Activated CD4-positive, alpha-beta T cell treated with anti-CD3 and anti-CD28 coated beads for 36 hours (primary cell): ENCODE measurements around the gene ZNF385D. TPM values are rescaled to one million over a fixed set of nuclear protein-coding genes. Genes with fewer than 3 reads are reported as not detected.

ENCODE experiments used
- ATAC-seq: fragments of 200-7000 bp; cut with Tn5 transposase; one replicate; pipeline ENCODE4 v1.10.0; 2021; ENCODE audit warnings: mild to moderate bottlenecking, moderate library complexity
- CTCF ChIA-PET: fragments of 350-600 bp; sonication (Branson Sonifier 250); formaldehyde crosslinking; loops from one replicate; lab custom pipeline; 2021; ENCODE audit warnings: antibody characterized with exemption; lab: Charles Lee
- POLR2A ChIA-PET: fragments of 350-600 bp; sonication (Branson Sonifier 250); formaldehyde crosslinking; loops from one replicate; lab custom pipeline; 2021; ENCODE audit warnings: antibody characterized with exemption, inconsistent platforms; lab: Charles Lee
- DNase-seq: peaks from one replicate; pipeline ENCODE4 v3.0.0-alpha.2; 2020
- H3K27ac Mint-ChIP-seq: one replicate; pipeline ENCODE4 v1.8.0; 2021; ENCODE audit warnings: mixed read lengths
- H3K27me3 Mint-ChIP-seq: one replicate; pipeline ENCODE4 v1.8.0; 2021; ENCODE audit warnings: mixed read lengths
- H3K36me3 Mint-ChIP-seq: one replicate; pipeline ENCODE4 v1.8.0; 2021; ENCODE audit warnings: low read depth, mixed read lengths
- H3K4me1 Mint-ChIP-seq: one replicate; pipeline ENCODE4 v1.8.0; 2021; ENCODE audit warnings: mixed read lengths
- H3K4me3 Mint-ChIP-seq: one replicate; pipeline ENCODE4 v1.8.0; 2021; ENCODE audit warnings: mild to moderate bottlenecking, moderate library complexity, mixed read lengths
- H3K9me3 Mint-ChIP-seq: one replicate; pipeline ENCODE4 v1.8.0; 2021; ENCODE audit warnings: low read depth, mixed read lengths
- intact Hi-C, 2 experiments: fragments of 100-400 bp; cut with DNase I in 1 of 2; cut with micrococcal nuclease in 1 of 2; formaldehyde crosslinking; loops; one replicate each; pipeline versions ENCODE4 v1.14.2 to v1.15.1; 2022 to 2024; cut with DNase I, micrococcal nuclease
- total RNA-seq, 2 experiments: library from RNA; stranded (reverse); gene quantifications; one replicate each; pipeline ENCODE4 v1.2.3, GENCODE V29; 2021

Gene ZNF385D
- total RNA-seq, 2 experiments from 2014 or later, result not detected

DNA sequence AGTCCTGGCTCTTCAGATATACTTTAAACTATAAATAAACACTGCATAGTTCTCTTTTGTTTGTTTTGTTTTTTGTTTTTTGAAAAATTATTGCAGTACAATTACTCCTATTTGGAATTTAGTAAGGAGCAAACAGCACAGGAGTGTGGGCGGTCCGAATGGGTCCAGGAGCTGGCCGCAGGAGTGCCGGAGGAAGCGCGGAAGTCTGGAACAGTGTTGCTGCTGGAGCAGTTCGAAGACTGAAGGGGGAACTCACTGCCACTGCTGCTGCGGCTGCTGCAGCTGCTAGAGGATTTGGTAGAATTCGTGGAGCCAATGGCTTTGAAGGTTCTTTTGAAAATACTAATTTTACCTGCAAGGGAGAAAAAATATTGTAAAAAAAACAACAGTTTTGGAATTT is 329.9 kb downstream of the ZNF385D start:
- H3K4me1 Mint-ChIP-seq, result no peaks in the 10 kb centered on the region
- DNase-seq (no peak), ATAC-seq (no peak)
- intact Hi-C loops, result no loop called here
- H3K4me3 Mint-ChIP-seq, result no peak overlapping the region
- ChIA-PET POLR2A (no interaction called here), CTCF (no interaction called here)
- peaks cover 2% of the 10 kb centered on the region for H3K9me3 Mint-ChIP-seq
- no peaks in the 10 kb centered on the region for H3K27me3 Mint-ChIP-seq
- H3K27ac Mint-ChIP-seq, result no peak overlapping the region
- no peaks in the 10 kb centered on the region for H3K36me3 Mint-ChIP-seq

DNA sequence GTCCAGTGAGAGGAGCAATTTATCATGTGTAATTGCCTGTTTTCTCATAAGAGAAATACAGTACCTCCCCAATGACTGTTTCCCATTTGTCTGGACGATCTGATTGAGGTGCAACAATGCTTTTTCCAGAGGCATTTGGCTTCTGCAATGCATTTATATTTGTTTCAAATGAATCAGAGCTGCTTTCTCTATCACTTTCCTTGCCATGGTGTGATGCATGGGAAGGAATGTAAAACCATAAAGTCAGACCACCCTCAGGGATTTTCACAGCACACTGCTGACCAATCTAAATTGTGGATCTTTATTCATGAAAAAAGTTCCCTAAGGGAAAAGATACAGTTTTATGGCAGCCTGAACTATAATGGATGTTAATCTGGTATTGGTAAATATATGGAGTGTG is 333.0 kb downstream of the ZNF385D start:
- no peaks in the 10 kb centered on the region for H3K36me3 Mint-ChIP-seq
- CTCF ChIA-PET, result no interaction called here
- peaks cover 2% of the 10 kb centered on the region for H3K9me3 Mint-ChIP-seq
- H3K27ac Mint-ChIP-seq, result no peak overlapping the region
- DNase-seq, result no peak
- intact Hi-C loops, result no loop called here
- no peaks in the 10 kb centered on the region for H3K4me1 Mint-ChIP-seq
- no peaks in the 10 kb centered on the region for H3K27me3 Mint-ChIP-seq
- POLR2A ChIA-PET, result no interaction called here
- no peak overlapping the region for H3K4me3 Mint-ChIP-seq
- ATAC-seq, result no peak

DNA sequence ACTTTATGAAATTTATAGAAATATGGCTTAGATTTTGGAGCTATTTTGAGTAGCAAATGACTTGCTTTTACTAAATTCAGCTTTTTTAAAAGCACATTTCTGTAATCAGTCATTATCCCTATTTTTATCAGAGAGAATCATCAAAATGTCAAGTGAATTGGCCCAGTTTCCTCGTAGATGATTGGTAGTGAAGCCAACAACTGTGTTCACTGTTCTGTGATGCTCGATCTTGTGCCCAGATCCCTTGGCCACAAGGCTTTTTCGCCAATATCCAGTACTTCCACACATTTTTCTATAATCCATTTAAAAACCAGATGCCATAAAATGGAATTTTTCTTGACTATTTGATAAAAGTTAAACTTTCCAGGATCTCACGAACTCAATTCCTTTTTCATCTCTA is 336.5 kb downstream of the ZNF385D start:
- H3K27ac Mint-ChIP-seq, result no peak overlapping the region
- intact Hi-C loops, result no loop called here
- DNase-seq (no peak), ATAC-seq (no peak)
- no peaks in the 10 kb centered on the region for H3K4me1 Mint-ChIP-seq
- H3K27me3 Mint-ChIP-seq, result no peaks in the 10 kb centered on the region
- H3K36me3 Mint-ChIP-seq, result no peaks in the 10 kb centered on the region
- ChIA-PET CTCF (no interaction called here), POLR2A (no interaction called here)
- peaks cover 5% of the 10 kb centered on the region for H3K9me3 Mint-ChIP-seq
- H3K4me3 Mint-ChIP-seq, result no peak overlapping the region

DNA sequence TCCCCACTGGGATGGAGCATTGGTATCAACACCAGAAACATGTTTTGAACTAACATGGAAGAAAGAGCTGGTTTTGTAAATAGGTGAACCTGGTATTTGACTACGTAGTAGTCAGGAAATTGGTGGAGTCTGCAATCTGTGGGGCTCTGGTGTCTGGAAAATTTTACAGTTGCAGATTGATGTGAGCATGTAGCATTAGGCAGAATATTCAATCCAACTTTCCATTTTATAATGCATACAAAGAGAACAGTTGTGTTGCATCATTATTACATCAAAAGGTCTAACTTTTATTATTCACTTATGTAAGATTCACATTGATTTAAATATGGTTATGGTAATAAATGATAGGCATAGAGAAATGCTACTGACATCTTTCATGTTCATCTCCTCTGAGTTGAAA is 340.0 kb downstream of the ZNF385D start:
- Mint-ChIP-seq H3K27ac (no peak overlapping the region), H3K4me1 (no peaks in the 10 kb centered on the region), H3K9me3 (peaks cover 9% of the 10 kb centered on the region), H3K36me3 (no peaks in the 10 kb centered on the region), H3K4me3 (no peak overlapping the region), H3K27me3 (no peaks in the 10 kb centered on the region)
- ChIA-PET CTCF (no interaction called here), POLR2A (no interaction called here)
- DNase-seq (no peak), ATAC-seq (no peak)
- intact Hi-C loops, result no loop called here

- ChIA-PET POLR2A (no interaction called here), CTCF (no interaction called here)
- no peak for ATAC-seq
- no peak for DNase-seq
- no peak overlapping the region for H3K4me3 Mint-ChIP-seq
- intact Hi-C loops, result no loop called here
- H3K4me1 Mint-ChIP-seq, result no peaks in the 10 kb centered on the region
- peaks cover 16% of the 10 kb centered on the region for H3K9me3 Mint-ChIP-seq
- no peaks in the 10 kb centered on the region for H3K36me3 Mint-ChIP-seq
- H3K27me3 Mint-ChIP-seq, result no peaks in the 10 kb centered on the region
- H3K27ac Mint-ChIP-seq, result no peak overlapping the region
These were observed 341.6 kb downstream of the ZNF385D start for GRCh38 chr3:21409401-21409800.

GRCh38 chr3:21407743-21408142 is 343.3 kb downstream of the ZNF385D start:
- no peak overlapping the region for H3K27ac Mint-ChIP-seq
- ATAC-seq (no peak), DNase-seq (no peak)
- ChIA-PET CTCF (interaction anchor here (0.5 kb wide), 1 partner anchor 422 kb away, joined by 3 read pairs; no protein-coding TSS in a partner anchor), POLR2A (no interaction called here)
- H3K36me3 Mint-ChIP-seq, result no peaks in the 10 kb centered on the region
- no peaks in the 10 kb centered on the region for H3K4me1 Mint-ChIP-seq
- no peak overlapping the region for H3K4me3 Mint-ChIP-seq
- peaks cover 20% of the 10 kb centered on the region for H3K9me3 Mint-ChIP-seq
- H3K27me3 Mint-ChIP-seq, result no peaks in the 10 kb centered on the region
- intact Hi-C loops, result no loop called here

- no peaks in the 10 kb centered on the region for H3K36me3 Mint-ChIP-seq
- ChIA-PET CTCF (no interaction called here), POLR2A (no interaction called here)
- ATAC-seq, result no peak
- no peak for DNase-seq
- intact Hi-C loops, result no loop called here
- H3K9me3 Mint-ChIP-seq, result peaks cover 25% of the 10 kb centered on the region
- no peak overlapping the region for H3K27ac Mint-ChIP-seq
- no peak overlapping the region for H3K4me3 Mint-ChIP-seq
- H3K27me3 Mint-ChIP-seq, result no peaks in the 10 kb centered on the region
- no peaks in the 10 kb centered on the region for H3K4me1 Mint-ChIP-seq
These were observed 345.0 kb downstream of the ZNF385D start for GRCh38 chr3:21405671-21406667.

GRCh38 chr3:21398461-21398860 is 352.5 kb downstream of the ZNF385D start:
- Mint-ChIP-seq H3K4me3 (no peak overlapping the region), H3K4me1 (no peaks in the 10 kb centered on the region), H3K9me3 (peaks cover 9% of the 10 kb centered on the region), H3K27me3 (no peaks in the 10 kb centered on the region), H3K36me3 (no peaks in the 10 kb centered on the region), H3K27ac (no peak overlapping the region)
- POLR2A ChIA-PET, result no interaction called here
- DNase-seq, result no peak
- intact Hi-C loops, result no loop called here
- ATAC-seq, result no peak
- CTCF ChIA-PET, result no interaction called here

DNA sequence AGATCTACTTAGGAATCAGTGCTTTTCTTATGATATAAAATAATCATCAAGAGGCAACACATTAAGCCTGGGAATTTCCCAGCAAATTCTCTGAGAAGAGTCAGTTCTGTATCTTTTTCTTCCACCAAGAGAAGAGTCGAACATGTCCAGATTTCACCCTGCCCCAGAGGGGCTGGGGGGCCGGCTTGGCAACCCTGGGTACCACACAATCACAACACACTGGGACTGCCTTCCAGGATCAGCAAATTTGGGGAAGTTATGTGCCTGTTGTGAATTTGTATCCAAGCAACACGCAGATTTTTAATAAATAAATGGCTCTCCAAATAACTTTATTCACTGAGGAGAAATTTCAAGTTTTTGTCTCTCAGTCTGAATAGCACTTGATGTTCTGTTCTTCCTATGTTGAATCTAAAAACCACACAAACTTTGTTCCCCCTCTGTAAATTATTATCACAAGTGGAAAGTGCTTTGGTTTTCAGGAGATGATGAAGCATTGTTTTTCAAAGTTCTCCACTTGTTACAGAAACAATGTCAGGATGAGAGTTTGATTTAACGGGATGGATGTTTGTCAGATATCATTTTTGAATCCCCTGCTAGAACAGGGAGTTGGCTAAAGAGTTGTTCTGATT is 357.2 kb downstream of the ZNF385D start:
- POLR2A ChIA-PET, result no interaction called here
- H3K36me3 Mint-ChIP-seq, result no peaks in the 10 kb centered on the region

GRCh38 chr3:21392526-21392925 is 358.5 kb downstream of the ZNF385D start:
- Mint-ChIP-seq H3K9me3 (no peaks in the 10 kb centered on the region), H3K4me3 (no peak overlapping the region), H3K4me1 (no peaks in the 10 kb centered on the region), H3K36me3 (no peaks in the 10 kb centered on the region), H3K27ac (no peak overlapping the region), H3K27me3 (no peaks in the 10 kb centered on the region)
- intact Hi-C loops, result no loop called here
- no peak for ATAC-seq
- DNase-seq, result no peak
- ChIA-PET CTCF (no interaction called here), POLR2A (no interaction called here)

More for the DNA sequence above, 357.2 kb downstream of the ZNF385D start:
- ATAC-seq (no peak), DNase-seq (no peak)
- Mint-ChIP-seq H3K4me3 (no peak overlapping the region), H3K27ac (no peak overlapping the region), H3K9me3 (no peaks in the 10 kb centered on the region), H3K4me1 (no peaks in the 10 kb centered on the region), H3K27me3 (no peaks in the 10 kb centered on the region)
- CTCF ChIA-PET, result interaction anchor here (0.6 kb wide), 1 partner anchor 9 kb away, joined by 3 read pairs; no protein-coding TSS in a partner anchor
- intact Hi-C loops, result no loop called here

- Mint-ChIP-seq H3K9me3 (no peaks in the 10 kb centered on the region), H3K4me3 (no peak overlapping the region), H3K27me3 (no peaks in the 10 kb centered on the region), H3K27ac (no peak overlapping the region), H3K36me3 (no peaks in the 10 kb centered on the region), H3K4me1 (no peaks in the 10 kb centered on the region)
- DNase-seq (no peak), ATAC-seq (no peak)
- ChIA-PET POLR2A (no interaction called here), CTCF (no interaction called here)
- intact Hi-C loops, result no loop called here
These were observed 360.2 kb downstream of the ZNF385D start for GRCh38 chr3:21390856-21391255.

GRCh38 chr3:21390136-21390535 is 360.9 kb downstream of the ZNF385D start:
- ATAC-seq (no peak), DNase-seq (no peak)
- Mint-ChIP-seq H3K27ac (no peak overlapping the region), H3K4me3 (no peak overlapping the region), H3K27me3 (no peaks in the 10 kb centered on the region), H3K4me1 (no peaks in the 10 kb centered on the region), H3K9me3 (no peaks in the 10 kb centered on the region), H3K36me3 (no peaks in the 10 kb centered on the region)
- ChIA-PET POLR2A (no interaction called here), CTCF (no interaction called here)
- intact Hi-C loops, result no loop called here
